ENCODE results near the gene DNAAF8. TPM values are rescaled to one million over a fixed set of nuclear protein-coding genes. Genes with fewer than 3 reads are reported as not detected.
"Not testable (repeated sequence)": the region's sequence is repeated elsewhere in the genome, so short reads cannot be mapped to it uniquely, and the experiment has no call there.

DNAAF8 gene
- total RNA-seq, 1 experiment from 2014 or later, result 1.2 TPM

- H3K36me3 ChIP-seq (ENCODE audit: low read depth, low read length); DNase-seq; H3F3A ChIP-seq (ENCODE audit: low read length, unreplicated experiment); H3K4me2 ChIP-seq (ENCODE audit: low read length); H3K9ac ChIP-seq (ENCODE audit: low read length); H3K79me2 ChIP-seq (ENCODE audit: low read length); H3K27ac ChIP-seq (ENCODE audit: low read length); H3K27me3 ChIP-seq (ENCODE audit: low read length); H2AFZ ChIP-seq (ENCODE audit: low read length); CTCF ChIA-PET; H3K9me2 ChIP-seq (replicated peaks; ENCODE audit: low read length); POLR2A ChIA-PET (ENCODE audit: unreplicated experiment); H3K9me3 ChIP-seq (ENCODE audit: low read length); ATAC-seq; BruUV-seq (replicated peaks); H4K20me1 ChIP-seq (ENCODE audit: low read length); H3K4me1 ChIP-seq (ENCODE audit: insufficient read depth, low read length); H3K4me3 ChIP-seq (ENCODE audit: low read length): not testable (repeated sequence)
- intact Hi-C loops (cut with micrococcal nuclease), result loop anchor here (10.0 kb wide), 1 partner anchor 206 kb away; no protein-coding TSS in a partner anchor
Measured at GRCh38 chr16:4738370-4738769, 4.0 kb downstream of the DNAAF8 start.

GRCh38 chr16:4743226-4743878 is 9.0 kb downstream of the DNAAF8 start:
- ATAC-seq (no peak), DNase-seq (no peak)
- H3K9ac ChIP-seq (ENCODE audit: low read length), result no peak overlapping the region
- TF ChIP-seq EZH2 (IDR thresholded peaks at IDR 0.05; ENCODE audit: low read length, unreplicated experiment) (no peak), CTCF (conservative IDR thresholded peaks at IDR 0.05; ENCODE audit: low read depth, low read length) (no peak), EZH2phosphoT487 (IDR thresholded peaks at IDR 0.05; ENCODE audit: borderline replicate concordance, low read length) (no peak)
- no peak overlapping the region for H3K4me3 ChIP-seq (ENCODE audit: low read length)
- no peaks in the 10 kb centered on the region for H4K20me1 ChIP-seq (ENCODE audit: low read length)
- BruUV-seq (replicated peaks), result no TSS peak
- H3F3A ChIP-seq (ENCODE audit: low read length, unreplicated experiment), result no peaks in the 10 kb centered on the region
- ChIA-PET POLR2A (ENCODE audit: unreplicated experiment) (no interaction called here), CTCF (no interaction called here)
- H3K27ac ChIP-seq (ENCODE audit: low read length), result no peak overlapping the region
- no peaks in the 10 kb centered on the region for H3K4me1 ChIP-seq (ENCODE audit: insufficient read depth, low read length)
- no peaks in the 10 kb centered on the region for H3K9me3 ChIP-seq (ENCODE audit: low read length)
- intact Hi-C loops (cut with micrococcal nuclease), result no loop called here
- H3K4me2 ChIP-seq (ENCODE audit: low read length), result no peak overlapping the region
- H3K27me3 ChIP-seq (ENCODE audit: low read length), result no peaks in the 10 kb centered on the region
- H2AFZ ChIP-seq (ENCODE audit: low read length), result no peak overlapping the region
- H3K79me2 ChIP-seq (ENCODE audit: low read length), result no peaks in the 10 kb centered on the region
- no peaks in the 10 kb centered on the region for H3K9me2 ChIP-seq (replicated peaks; ENCODE audit: low read length)
- no peaks in the 10 kb centered on the region for H3K36me3 ChIP-seq (ENCODE audit: low read depth, low read length)

GRCh38 chr16:4744555-4745273 is 10.4 kb downstream of the DNAAF8 start:
- Histone ChIP-seq H3K36me3 (ENCODE audit: low read depth, low read length) (no peaks in the 10 kb centered on the region), H3K27me3 (ENCODE audit: low read length) (no peaks in the 10 kb centered on the region), H3K9me3 (ENCODE audit: low read length) (no peaks in the 10 kb centered on the region), H3K9me2 (replicated peaks; ENCODE audit: low read length) (no peaks in the 10 kb centered on the region), H3K4me3 (ENCODE audit: low read length) (no peak overlapping the region), H3K4me2 (ENCODE audit: low read length) (no peak overlapping the region), H3K27ac (ENCODE audit: low read length) (no peak overlapping the region), H4K20me1 (ENCODE audit: low read length) (no peaks in the 10 kb centered on the region), H2AFZ (ENCODE audit: low read length) (no peak overlapping the region), H3K9ac (ENCODE audit: low read length) (no peak overlapping the region), H3F3A (ENCODE audit: low read length, unreplicated experiment) (no peaks in the 10 kb centered on the region), H3K4me1 (ENCODE audit: insufficient read depth, low read length) (no peaks in the 10 kb centered on the region), H3K79me2 (ENCODE audit: low read length) (no peaks in the 10 kb centered on the region)
- TF ChIP-seq EZH2 (IDR thresholded peaks at IDR 0.05; ENCODE audit: low read length, unreplicated experiment) (no peak), EZH2phosphoT487 (IDR thresholded peaks at IDR 0.05; ENCODE audit: borderline replicate concordance, low read length) (no peak), CTCF (conservative IDR thresholded peaks at IDR 0.05; ENCODE audit: low read depth, low read length) (no peak)
- no peak for DNase-seq
- intact Hi-C loops (cut with micrococcal nuclease), result no loop called here
- no TSS peak for BruUV-seq (replicated peaks)
- CTCF ChIA-PET, result no interaction called here
- POLR2A ChIA-PET (ENCODE audit: unreplicated experiment), result no interaction called here
- no peak for ATAC-seq
